Measurements from ENCODE around the gene SCN2B. TPM values are rescaled to one million over a fixed set of nuclear protein-coding genes. Genes with fewer than 3 reads are reported as not detected.

The SCN2B gene
- total and polyA plus RNA-seq, 2 of the 13 experiments (the other 11 are each of a cell fraction or from before 2014, with no cell fraction given), result 0.01 to 0.02 TPM

- TF ChIP-seq ASH2L (IDR thresholded peaks at IDR 0.05; ENCODE audit: insufficient read length, low read depth, low read length), result peak; percentile 82
- TF ChIP-seq TFE3 (CRISPR knock-in tag; IDR thresholded peaks at IDR 0.05), result peak; percentile 99
- TF ChIP-seq ZNF614 (CRISPR knock-in tag; IDR thresholded peaks at IDR 0.05; ENCODE audit: borderline replicate concordance), result peak; percentile 95
- peak; percentile 24; the same call in 1 of the 2 replicates for TF ChIP-seq ZNF816 (CRISPR knock-in tag; IDR thresholded peaks at IDR 0.05; ENCODE audit: borderline replicate concordance)
- peak; percentile 81 for TF ChIP-seq KAT8 (CRISPR knock-in tag; IDR thresholded peaks at IDR 0.05)
- peak; percentile 42; the same call in 1 of the 2 replicates for TF ChIP-seq ZNF704 (CRISPR knock-in tag; IDR thresholded peaks at IDR 0.05; ENCODE audit: borderline replicate concordance)
- TF ChIP-seq MLXIP (CRISPR knock-in tag; IDR thresholded peaks at IDR 0.05; ENCODE audit: borderline replicate concordance), result 0 out of 2 replicates have a peak, but pooled peaks have one; percentile 50
- TF ChIP-seq NR2F1 (CRISPR knock-in tag; IDR thresholded peaks at IDR 0.05), result peak in 1 of 2 experiments; percentile 10; a peak in 1 of 4 replicates
- TF ChIP-seq JUND (CRISPR knock-in tag; IDR thresholded peaks at IDR 0.05), result peak; percentile 83
- no peak for TF ChIP-seq SOX6 (IDR thresholded peaks at IDR 0.05)
- peak; percentile 94 for TF ChIP-seq SOX6 (CRISPR knock-in tag; IDR thresholded peaks at IDR 0.05)
- peak; percentile 78 for TF ChIP-seq ZNF800 (CRISPR knock-in tag; IDR thresholded peaks at IDR 0.05)
- peak; percentile 82 for TF ChIP-seq BRD4 (CRISPR knock-in tag; IDR thresholded peaks at IDR 0.05)
- peak; percentile 98 for TF ChIP-seq SALL1 (CRISPR knock-in tag; IDR thresholded peaks at IDR 0.05)
- peak; percentile 85; the same call in 1 of the 2 replicates for TF ChIP-seq CBFB (CRISPR knock-in tag; IDR thresholded peaks at IDR 0.05)
- no peak for TF ChIP-seq WIZ (CRISPR knock-in tag; IDR thresholded peaks at IDR 0.05)
- TF ChIP-seq POLR2A (IDR thresholded peaks at IDR 0.05; ENCODE audit: insufficient read depth in 1 of 2, low read depth in 2 of 2, low read length in 2 of 2), result peak in 1 of 2 experiments; percentile 52; a peak in 1 of 4 replicates
- TF ChIP-seq RXRB (CRISPR knock-in tag; IDR thresholded peaks at IDR 0.05; ENCODE audit: borderline replicate concordance), result peak; percentile 86
- TF ChIP-seq ZNF292 (CRISPR knock-in tag; IDR thresholded peaks at IDR 0.05; ENCODE audit: borderline replicate concordance, low read depth), result 0 out of 2 replicates have a peak, but pooled peaks have one; percentile 44
- TF ChIP-seq NBN (conservative IDR thresholded peaks at IDR 0.05), result no peak
- peak; percentile 76; the same call in 1 of the 2 replicates for TF ChIP-seq ZNF556 (CRISPR knock-in tag; IDR thresholded peaks at IDR 0.05; ENCODE audit: borderline replicate concordance)
- peak; percentile 92 for TF ChIP-seq PITX1 (CRISPR knock-in tag; IDR thresholded peaks at IDR 0.05)
- no peak for TF ChIP-seq ZBTB38 (CRISPR knock-in tag; IDR thresholded peaks at IDR 0.05)
These were observed 35.8 kb upstream of the SCN2B start (continued) for GRCh38 chr11:118212131-118212725.
